ENCODE data around the gene DENND10.

- TF ChIP-seq MAX (IDR thresholded peaks at IDR 0.05): no peak
- TF ChIP-seq RAD21 (IDR thresholded peaks at IDR 0.05): no peak
- no peak for TF ChIP-seq TAF1 (conservative IDR thresholded peaks at IDR 0.05)
- no peak for TF ChIP-seq REST (IDR thresholded peaks at IDR 0.05)
- no peak for TF ChIP-seq JUND (IDR thresholded peaks at IDR 0.05)
- TF ChIP-seq CTCF (IDR thresholded peaks at IDR 0.05; ENCODE audit: low read depth, low read length, missing input control): no peak
- no peak for TF ChIP-seq FOXA1 (IDR thresholded peaks at IDR 0.05)
- no peak for TF ChIP-seq ATF3 (IDR thresholded peaks at IDR 0.05)
- no peak for TF ChIP-seq ZBTB33 (IDR thresholded peaks at IDR 0.05)
- no peak for TF ChIP-seq EGR1 (IDR thresholded peaks at IDR 0.05; ENCODE audit: low read depth in 2 of 2)
- no peak for TF ChIP-seq SP1 (IDR thresholded peaks at IDR 0.05)
- TF ChIP-seq YY1 (IDR thresholded peaks at IDR 0.05): no peak
- no peak for TF ChIP-seq RXRA (IDR thresholded peaks at IDR 0.05)
These were observed 17.0 kb downstream of the DENND10 start for GRCh38 chr10:119120875-119121274.
